ENCODE measurements around the gene SCGB2B2.
"Not testable (repeated sequence)": the region's sequence is repeated elsewhere in the genome, so short reads cannot be mapped to it uniquely, and the experiment has no call there.

Gene SCGB2B2

GRCh38 chr19:34668690-34669089 is 8.3 kb downstream of the SCGB2B2 start:
- DNase-seq (ENCODE audit: low spot score), result not testable (repeated sequence)

GRCh38 chr19:34668077-34668689 is 8.8 kb downstream of the SCGB2B2 start:
- not testable (repeated sequence) for DNase-seq (ENCODE audit: low spot score)

GRCh38 chr19:34667349-34668076 is 9.4 kb downstream of the SCGB2B2 start:
- no peak for DNase-seq (ENCODE audit: low spot score)

- DNase-seq (ENCODE audit: low spot score), result no peak
Measured at GRCh38 chr19:34666958-34667265, 10.0 kb downstream of the SCGB2B2 start.

- DNase-seq (ENCODE audit: low spot score), result no peak
Measured at GRCh38 chr19:34666200-34666957, 10.6 kb downstream of the SCGB2B2 start.

- DNase-seq (ENCODE audit: low spot score), result not testable (repeated sequence)
Measured at GRCh38 chr19:34665275-34665674, 11.7 kb downstream of the SCGB2B2 start.

GRCh38 chr19:34664870-34665269 is 12.1 kb downstream of the SCGB2B2 start:
- DNase-seq (ENCODE audit: low spot score), result no peak

- DNase-seq (ENCODE audit: low spot score), result no peak
Measured at GRCh38 chr19:34664168-34664567, 12.8 kb downstream of the SCGB2B2 start.

GRCh38 chr19:34662919-34663318 is 14.0 kb downstream of the SCGB2B2 start:
- DNase-seq (ENCODE audit: low spot score), result peak; percentile 34

- DNase-seq (ENCODE audit: low spot score), result no peak
Measured at GRCh38 chr19:34661357-34661756, 15.6 kb downstream of the SCGB2B2 start.

- no peak for DNase-seq (ENCODE audit: low spot score)
Measured at GRCh38 chr19:34655651-34656050, 21.3 kb downstream of the SCGB2B2 start.

GRCh38 chr19:34654796-34655195 is 22.2 kb downstream of the SCGB2B2 start:
- no peak for DNase-seq (ENCODE audit: low spot score)

- DNase-seq (ENCODE audit: low spot score), result no peak
Measured at GRCh38 chr19:34651747-34652146, 25.2 kb downstream of the SCGB2B2 start.

- no peak for DNase-seq (ENCODE audit: low spot score)
Measured at GRCh38 chr19:34649886-34650543, 26.9 kb downstream of the SCGB2B2 start.

GRCh38 chr19:34645551-34645950 is 31.4 kb downstream of the SCGB2B2 start:
- no peak for DNase-seq (ENCODE audit: low spot score)

GRCh38 chr19:34644991-34645461 is 31.9 kb downstream of the SCGB2B2 start:
- DNase-seq (ENCODE audit: low spot score), result no peak

GRCh38 chr19:34642241-34642640 is 34.7 kb downstream of the SCGB2B2 start:
- DNase-seq (ENCODE audit: low spot score), result no peak

- DNase-seq (ENCODE audit: low spot score), result peak; percentile 41
Measured at GRCh38 chr19:34639491-34640085, 37.4 kb downstream of the SCGB2B2 start.

GRCh38 chr19:34633802-34634201 is 43.2 kb downstream of the SCGB2B2 start:
- DNase-seq (ENCODE audit: low spot score), result no peak

Data from kidney capillary endothelial cell (primary cell).